ENCODE measurements around the gene MORN4. TPM values are rescaled to one million over a fixed set of nuclear protein-coding genes. Genes with fewer than 3 reads are reported as not detected.
"Not testable (repeated sequence)": the region's sequence is repeated elsewhere in the genome, so short reads cannot be mapped to it uniquely, and the experiment has no call there.

MORN4 gene
- total RNA-seq, 1 donor from 2014 or later = 11.3 TPM

- no peak for TF ChIP-seq CTCF (IDR thresholded peaks at IDR 0.05)
- H3K9me3 Mint-ChIP-seq (ENCODE audit: low read depth) = no peaks in the 10 kb centered on the region
- no peaks in the 10 kb centered on the region for H3K36me3 Mint-ChIP-seq (ENCODE audit: low read depth)
- no peak overlapping the region for H3K4me3 Mint-ChIP-seq (ENCODE audit: unreplicated experiment)
- peak; percentile 27 for DNase-seq (ENCODE audit: low spot score)
- H3K27me3 Mint-ChIP-seq (ENCODE audit: low read depth) = no peaks in the 10 kb centered on the region
- peaks cover 9% of the 10 kb centered on the region for H3K4me1 Mint-ChIP-seq (ENCODE audit: low read depth)
- H3K27ac Mint-ChIP-seq (ENCODE audit: unreplicated experiment) = no peak overlapping the region
Measured at GRCh38 chr10:97580421-97581367, 52.6 kb downstream of the MORN4 start.

- no peak for DNase-seq (ENCODE audit: low spot score)
- H3K27ac Mint-ChIP-seq (ENCODE audit: unreplicated experiment) = no peak overlapping the region
- H3K36me3 Mint-ChIP-seq (ENCODE audit: low read depth) = no peaks in the 10 kb centered on the region
- H3K4me1 Mint-ChIP-seq (ENCODE audit: low read depth) = peaks cover 28% of the 10 kb centered on the region
- TF ChIP-seq CTCF (IDR thresholded peaks at IDR 0.05) = no peak
- H3K27me3 Mint-ChIP-seq (ENCODE audit: low read depth) = no peaks in the 10 kb centered on the region
- no peaks in the 10 kb centered on the region for H3K9me3 Mint-ChIP-seq (ENCODE audit: low read depth)
- H3K4me3 Mint-ChIP-seq (ENCODE audit: unreplicated experiment) = no peak overlapping the region
Measured at GRCh38 chr10:97578171-97578844, 55.0 kb downstream of the MORN4 start.

- no peak for TF ChIP-seq CTCF (IDR thresholded peaks at IDR 0.05)
- H3K27ac Mint-ChIP-seq (ENCODE audit: unreplicated experiment) = no peak overlapping the region
- DNase-seq (ENCODE audit: low spot score) = no peak
- H3K4me1 Mint-ChIP-seq (ENCODE audit: low read depth) = peaks cover 34% of the 10 kb centered on the region
- no peak overlapping the region for H3K4me3 Mint-ChIP-seq (ENCODE audit: unreplicated experiment)
- H3K27me3 Mint-ChIP-seq (ENCODE audit: low read depth) = no peaks in the 10 kb centered on the region
- H3K36me3 Mint-ChIP-seq (ENCODE audit: low read depth) = peaks cover 2% of the 10 kb centered on the region
- no peaks in the 10 kb centered on the region for H3K9me3 Mint-ChIP-seq (ENCODE audit: low read depth)
Measured at GRCh38 chr10:97577701-97578100, 55.6 kb downstream of the MORN4 start.

- Mint-ChIP-seq H3K4me1 (ENCODE audit: low read depth) (peaks cover 46% of the 10 kb centered on the region), H3K27ac (ENCODE audit: unreplicated experiment) (peak overlapping the region; percentile 24)
- not testable (repeated sequence) for H3K36me3 Mint-ChIP-seq (ENCODE audit: low read depth); H3K27me3 Mint-ChIP-seq (ENCODE audit: low read depth); H3K9me3 Mint-ChIP-seq (ENCODE audit: low read depth); H3K4me3 Mint-ChIP-seq (ENCODE audit: unreplicated experiment); DNase-seq (ENCODE audit: low spot score)
Measured at GRCh38 chr10:97576487-97576886, 56.8 kb downstream of the MORN4 start.

- peaks cover 52% of the 10 kb centered on the region for H3K4me1 Mint-ChIP-seq (ENCODE audit: low read depth)
Measured at GRCh38 chr10:97575127-97575668, 58.1 kb downstream of the MORN4 start.

More at GRCh38 chr10:97575127-97575668, 58.1 kb downstream of the MORN4 start:
- peak; percentile 55 for DNase-seq (ENCODE audit: low spot score)
- Mint-ChIP-seq H3K36me3 (ENCODE audit: low read depth) (peaks cover 3% of the 10 kb centered on the region), H3K27ac (ENCODE audit: unreplicated experiment) (peak overlapping the region; percentile 97), H3K9me3 (ENCODE audit: low read depth) (no peaks in the 10 kb centered on the region), H3K4me3 (ENCODE audit: unreplicated experiment) (no peak overlapping the region), H3K27me3 (ENCODE audit: low read depth) (no peaks in the 10 kb centered on the region)
- no peak for TF ChIP-seq CTCF (IDR thresholded peaks at IDR 0.05)
